GM20000 (cell line): ENCODE data around the gene CNN2.

ENCODE experiments used
- DNase-seq: peaks from one replicate; pipeline ENCODE4 v3.0.0; 2012; ENCODE audit warnings: low spot score
- CTCF ChIP-seq: IDR thresholded peaks from 2 replicates; pipeline ENCODE4 v1.5.1; 2012; ENCODE audit warnings: mild to moderate bottlenecking, control low read depth; ENCODE audit errors: extremely low read depth, missing control alignments

CNN2 gene

GRCh38 chr19:1026783-1027649 lies 608 bp downstream of the CNN2 start:
- no peak for TF ChIP-seq CTCF
- no peak for DNase-seq

GRCh38 chr19:1027650-1028061 lies 1.2 kb downstream of the CNN2 start:
- no peak for DNase-seq
- no peak for TF ChIP-seq CTCF

GRCh38 chr19:1028062-1028926 lies 1.9 kb downstream of the CNN2 start:
- peak; percentile 78 for DNase-seq
- no peak for TF ChIP-seq CTCF

- DNase-seq, result no peak
- no peak for TF ChIP-seq CTCF
Measured at GRCh38 chr19:1032264-1032867, 6.0 kb downstream of the CNN2 start.

GRCh38 chr19:1035998-1036621 lies 9.7 kb downstream of the CNN2 start:
- DNase-seq, result no peak
- no peak for TF ChIP-seq CTCF

GRCh38 chr19:1037621-1038064 lies 11.2 kb downstream of the CNN2 start:
- no peak for DNase-seq
- no peak for TF ChIP-seq CTCF
